BJ (cell line): ENCODE results near the gene AHNAK2. TPM values are rescaled to one million over a fixed set of nuclear protein-coding genes. Genes with fewer than 3 reads are reported as not detected.

Experiments
- CTCF ChIA-PET: fragments of 350-600 bp; formaldehyde crosslinking; extraction: SDS; loops from one replicate; lab custom pipeline; 2021; ENCODE audit warnings: antibody characterized with exemption, inconsistent platforms; lab: Yijun Ruan, JAX
- POLR2A ChIA-PET: fragments of 300-600 bp; sonication (Branson Sonifier 250); formaldehyde crosslinking; extraction: SDS; loops from one replicate; lab custom pipeline; 2021; ENCODE audit warnings: antibody characterized with exemption; lab: Charles Lee
- DNase-seq: peaks from one replicate; pipeline ENCODE4 v3.0.0-alpha.2; 2011; ENCODE audit warnings: low read depth
- H3K27me3 ChIP-seq: 2 replicates; pipeline ENCODE4 v1.6.0; 2011; ENCODE audit warnings: low read length; ENCODE audit not compliant: control insufficient read depth, insufficient read depth
- H3K36me3 ChIP-seq: 2 replicates; pipeline ENCODE4 v1.5.1; 2011; ENCODE audit warnings: low read length; ENCODE audit not compliant: control insufficient read depth, insufficient read depth
- H3K4me3 ChIP-seq: 2 replicates; pipeline ENCODE4 v1.5.1; 2011; ENCODE audit warnings: low read depth, mild to moderate bottlenecking, control low read depth, low read length
- CTCF ChIP-seq: IDR thresholded peaks from 2 replicates; pipeline ENCODE4 v1.5.1; 2011; ENCODE audit warnings: low read depth, mild to moderate bottlenecking, control low read depth, inconsistent platforms, low read length, moderate library complexity; ENCODE audit not compliant: insufficient read depth
- polyA plus RNA-seq: library from polyadenylated mRNA; depleted of rRNA; stranded (reverse); fragments of >200 nt; gene quantifications from 2 replicates; pipeline ENCODE4 v1.2.3, GENCODE V29; 2011

The AHNAK2 gene
- polyA plus RNA-seq, 1 experiment: 6.5 TPM

GRCh38 chr14:105020815-105021655, 42.9 kb upstream of the AHNAK2 start, which contains the start of gene CDCA4:
Gene CDCA4, minus strand, starts transcription at chr14:105021083. Its CDS starts 9,154 bp downstream, at chr14:105011929.
- peak; percentile 49 for DNase-seq
- POLR2A ChIA-PET: interaction anchor here (0.6 to 0.9 kb wide), 2 partner anchors 48 to 331 kb away, joined by 3 to 4 read pairs; no protein-coding TSS in a partner anchor
- CTCF ChIA-PET: interaction anchor here (1.0 to 1.5 kb wide), 3 partner anchors 12 to 46 kb away, joined by 3 to 6 read pairs (median 4); no protein-coding TSS in a partner anchor
- peak within 1 kb of the TSS; percentile 68 for H3K4me3 ChIP-seq
- no peaks in the 10 kb centered on the region for H3K36me3 ChIP-seq
- TF ChIP-seq CTCF: no peak
- H3K27me3 ChIP-seq: no peaks in the 10 kb centered on the region

GRCh38 chr14:105019861-105020814, 42.0 kb upstream of the AHNAK2 start:
- DNase-seq: no peak
- no peaks in the 10 kb centered on the region for H3K36me3 ChIP-seq
- no peaks in the 10 kb centered on the region for H3K27me3 ChIP-seq
- H3K4me3 ChIP-seq: peak overlapping the region; percentile 67
- peak; percentile 14; the same call in 1 of the 2 replicates for TF ChIP-seq CTCF
- ChIA-PET CTCF (interaction anchor here (0.6 to 2.1 kb wide), 8 partner anchors 8 to 508 kb away, joined by 3 to 9 read pairs (median 4); no protein-coding TSS in a partner anchor), POLR2A (no interaction called here)

GRCh38 chr14:105018414-105018813, 40.2 kb upstream of the AHNAK2 start:
- Histone ChIP-seq H3K36me3 (no peaks in the 10 kb centered on the region), H3K4me3 (no peak overlapping the region), H3K27me3 (no peaks in the 10 kb centered on the region)
- POLR2A ChIA-PET: no interaction called here
- CTCF ChIA-PET: interaction anchor here (0.9 to 2.1 kb wide), 6 partner anchors 19 to 120 kb away, joined by 3 to 9 read pairs (median 3); no protein-coding TSS in a partner anchor
- TF ChIP-seq CTCF: no peak
- DNase-seq: no peak

- no peak overlapping the region for H3K4me3 ChIP-seq
- H3K27me3 ChIP-seq: no peaks in the 10 kb centered on the region
- peaks cover 7% of the 10 kb centered on the region for H3K36me3 ChIP-seq
- POLR2A ChIA-PET: no interaction called here
- DNase-seq: no peak
- no peak for TF ChIP-seq CTCF
- CTCF ChIA-PET: interaction anchor here (2.1 kb wide), 1 partner anchor 30 kb away, joined by 11 read pairs; no protein-coding TSS in a partner anchor
These were observed 37.7 kb upstream of the AHNAK2 start for GRCh38 chr14:105015905-105016304.
